ENCODE measurements around the gene DNAI2. TPM values are rescaled to one million over a fixed set of nuclear protein-coding genes. Genes with fewer than 3 reads are reported as not detected.
A peak's percentile ranks its signal among the peaks of the same experiment; 100 is the strongest.

The DNAI2 gene
- total and polyA plus RNA-seq, 9 of the 15 experiments (the other 6 are each of a cell fraction or from before 2014, with no cell fraction given) = not detected

DNA sequence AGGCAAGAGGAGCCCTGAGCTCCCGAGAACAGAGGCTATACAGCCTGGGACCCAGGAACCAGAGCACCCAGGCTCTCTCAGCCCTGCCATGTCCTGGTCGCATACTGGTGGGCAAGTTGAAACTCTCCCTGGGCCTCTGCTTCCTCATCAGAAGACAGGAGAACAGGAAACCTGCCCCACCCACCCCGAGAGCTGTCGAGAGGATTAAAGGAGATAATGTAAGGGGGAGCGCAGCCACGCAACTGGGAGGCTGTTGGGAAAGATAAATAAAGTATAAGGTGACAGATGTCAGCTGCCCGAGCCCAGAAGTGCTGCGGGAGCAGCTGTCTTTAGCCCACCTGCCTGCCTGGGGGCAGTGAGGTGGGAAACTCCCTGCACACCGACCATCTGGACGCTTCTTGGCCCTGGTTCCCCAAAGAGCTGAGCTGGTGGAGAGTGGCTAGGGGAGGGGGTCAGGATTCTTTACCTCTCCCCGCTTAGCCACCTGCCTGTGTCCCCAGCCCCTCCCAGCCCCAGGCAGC lies 58.8 kb downstream of the DNAI2 start (continued):
- TF ChIP-seq SIRT6 (IDR thresholded peaks at IDR 0.05; ENCODE audit: low read depth, low read length) (no peak), PTTG1 (tag; IDR thresholded peaks at IDR 0.05; ENCODE audit: low read depth) (no peak), TCF7L2 (IDR thresholded peaks at IDR 0.05; ENCODE audit: low read depth, low read length) (no peak), ZNF316 (IDR thresholded peaks at IDR 0.05) (no peak), SLC30A9 (CRISPR knock-in tag; IDR thresholded peaks at IDR 0.05) (no peak), CTBP1 (IDR thresholded peaks at IDR 0.05; ENCODE audit: borderline replicate concordance) (peak; percentile 69), CBX8 (IDR thresholded peaks at IDR 0.05; ENCODE audit: borderline replicate concordance, extremely low read depth, low read depth, low read length, poor library complexity, severe bottlenecking) (no peak), CSDE1 (IDR thresholded peaks at IDR 0.05) (no peak), GTF2A2 (tag; IDR thresholded peaks at IDR 0.05) (no peak), ZNF253 (CRISPR knock-in tag; conservative IDR thresholded peaks at IDR 0.05) (no peak), ZFX (CRISPR knock-in tag; IDR thresholded peaks at IDR 0.05) (peak; percentile 71), RHOXF2B (CRISPR knock-in tag; conservative IDR thresholded peaks at IDR 0.05) (no peak)
- TF ChIP-seq, protein P1, sequence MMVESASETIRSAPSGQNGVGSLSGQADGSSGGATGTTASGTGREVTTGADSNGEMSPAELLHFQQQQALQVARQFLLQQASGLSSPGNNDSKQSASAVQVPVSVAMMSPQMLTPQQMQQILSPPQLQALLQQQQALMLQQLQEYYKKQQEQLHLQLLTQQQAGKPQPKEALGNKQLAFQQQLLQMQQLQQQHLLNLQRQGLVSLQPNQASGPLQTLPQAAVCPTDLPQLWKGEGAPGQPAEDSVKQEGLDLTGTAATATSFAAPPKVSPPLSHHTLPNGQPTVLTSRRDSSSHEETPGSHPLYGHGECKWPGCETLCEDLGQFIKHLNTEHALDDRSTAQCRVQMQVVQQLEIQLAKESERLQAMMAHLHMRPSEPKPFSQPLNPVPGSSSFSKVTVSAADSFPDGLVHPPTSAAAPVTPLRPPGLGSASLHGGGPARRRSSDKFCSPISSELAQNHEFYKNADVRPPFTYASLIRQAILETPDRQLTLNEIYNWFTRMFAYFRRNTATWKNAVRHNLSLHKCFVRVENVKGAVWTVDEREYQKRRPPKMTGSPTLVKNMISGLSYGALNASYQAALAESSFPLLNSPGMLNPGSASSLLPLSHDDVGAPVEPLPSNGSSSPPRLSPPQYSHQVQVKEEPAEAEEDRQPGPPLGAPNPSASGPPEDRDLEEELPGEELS (CRISPR knock-in tag; IDR thresholded peaks at IDR 0.05; ENCODE audit: borderline replicate concordance) = no peak
- TF ChIP-seq, protein P2, sequence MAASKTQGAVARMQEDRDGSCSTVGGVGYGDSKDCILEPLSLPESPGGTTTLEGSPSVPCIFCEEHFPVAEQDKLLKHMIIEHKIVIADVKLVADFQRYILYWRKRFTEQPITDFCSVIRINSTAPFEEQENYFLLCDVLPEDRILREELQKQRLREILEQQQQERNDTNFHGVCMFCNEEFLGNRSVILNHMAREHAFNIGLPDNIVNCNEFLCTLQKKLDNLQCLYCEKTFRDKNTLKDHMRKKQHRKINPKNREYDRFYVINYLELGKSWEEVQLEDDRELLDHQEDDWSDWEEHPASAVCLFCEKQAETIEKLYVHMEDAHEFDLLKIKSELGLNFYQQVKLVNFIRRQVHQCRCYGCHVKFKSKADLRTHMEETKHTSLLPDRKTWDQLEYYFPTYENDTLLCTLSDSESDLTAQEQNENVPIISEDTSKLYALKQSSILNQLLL (CRISPR knock-in tag; IDR thresholded peaks at IDR 0.05; ENCODE audit: borderline replicate concordance) = no peak
- TF ChIP-seq, protein P3, sequence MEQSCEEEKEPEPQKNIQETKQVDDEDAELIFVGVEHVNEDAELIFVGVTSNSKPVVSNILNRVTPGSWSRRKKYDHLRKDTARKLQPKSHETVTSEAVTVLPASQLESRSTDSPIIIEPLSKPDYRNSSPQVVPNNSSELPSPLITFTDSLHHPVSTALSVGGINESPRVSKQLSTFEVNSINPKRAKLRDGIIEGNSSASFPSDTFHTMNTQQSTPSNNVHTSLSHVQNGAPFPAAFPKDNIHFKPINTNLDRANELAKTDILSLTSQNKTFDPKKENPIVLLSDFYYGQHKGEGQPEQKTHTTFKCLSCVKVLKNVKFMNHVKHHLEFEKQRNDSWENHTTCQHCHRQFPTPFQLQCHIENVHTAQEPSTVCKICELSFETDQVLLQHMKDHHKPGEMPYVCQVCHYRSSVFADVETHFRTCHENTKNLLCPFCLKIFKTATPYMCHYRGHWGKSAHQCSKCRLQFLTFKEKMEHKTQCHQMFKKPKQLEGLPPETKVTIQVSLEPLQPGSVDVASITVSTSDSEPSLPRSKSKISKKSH (CRISPR knock-in tag; IDR thresholded peaks at IDR 0.05) = no peak
- TF ChIP-seq, protein P4, sequence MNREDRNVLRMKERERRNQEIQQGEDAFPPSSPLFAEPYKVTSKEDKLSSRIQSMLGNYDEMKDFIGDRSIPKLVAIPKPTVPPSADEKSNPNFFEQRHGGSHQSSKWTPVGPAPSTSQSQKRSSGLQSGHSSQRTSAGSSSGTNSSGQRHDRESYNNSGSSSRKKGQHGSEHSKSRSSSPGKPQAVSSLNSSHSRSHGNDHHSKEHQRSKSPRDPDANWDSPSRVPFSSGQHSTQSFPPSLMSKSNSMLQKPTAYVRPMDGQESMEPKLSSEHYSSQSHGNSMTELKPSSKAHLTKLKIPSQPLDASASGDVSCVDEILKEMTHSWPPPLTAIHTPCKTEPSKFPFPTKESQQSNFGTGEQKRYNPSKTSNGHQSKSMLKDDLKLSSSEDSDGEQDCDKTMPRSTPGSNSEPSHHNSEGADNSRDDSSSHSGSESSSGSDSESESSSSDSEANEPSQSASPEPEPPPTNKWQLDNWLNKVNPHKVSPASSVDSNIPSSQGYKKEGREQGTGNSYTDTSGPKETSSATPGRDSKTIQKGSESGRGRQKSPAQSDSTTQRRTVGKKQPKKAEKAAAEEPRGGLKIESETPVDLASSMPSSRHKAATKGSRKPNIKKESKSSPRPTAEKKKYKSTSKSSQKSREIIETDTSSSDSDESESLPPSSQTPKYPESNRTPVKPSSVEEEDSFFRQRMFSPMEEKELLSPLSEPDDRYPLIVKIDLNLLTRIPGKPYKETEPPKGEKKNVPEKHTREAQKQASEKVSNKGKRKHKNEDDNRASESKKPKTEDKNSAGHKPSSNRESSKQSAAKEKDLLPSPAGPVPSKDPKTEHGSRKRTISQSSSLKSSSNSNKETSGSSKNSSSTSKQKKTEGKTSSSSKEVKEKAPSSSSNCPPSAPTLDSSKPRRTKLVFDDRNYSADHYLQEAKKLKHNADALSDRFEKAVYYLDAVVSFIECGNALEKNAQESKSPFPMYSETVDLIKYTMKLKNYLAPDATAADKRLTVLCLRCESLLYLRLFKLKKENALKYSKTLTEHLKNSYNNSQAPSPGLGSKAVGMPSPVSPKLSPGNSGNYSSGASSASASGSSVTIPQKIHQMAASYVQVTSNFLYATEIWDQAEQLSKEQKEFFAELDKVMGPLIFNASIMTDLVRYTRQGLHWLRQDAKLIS (CRISPR knock-in tag; IDR thresholded peaks at IDR 0.05) = no peak

Data from K562 (cell line).